ENCODE data around the gene PLPP1.

PLPP1 gene

GRCh38 chr5:55383254-55383653 is 151.5 kb downstream of the PLPP1 start:
- no peak overlapping the region for H3K4me3 ChIP-seq (ENCODE audit: low read length)
- no peaks in the 10 kb centered on the region for H4K20me1 ChIP-seq (ENCODE audit: control insufficient read depth, insufficient read depth, low read depth, low read length)
- no peak overlapping the region for H3K27ac ChIP-seq (ENCODE audit: low read depth, low read length)
- H3K9me3 ChIP-seq (ENCODE audit: control insufficient read depth, insufficient read depth, low read length), result no peaks in the 10 kb centered on the region
- 0 out of 2 replicates have a peak, but pooled peaks cover 2% of the 10 kb centered on the region for H3F3A ChIP-seq (ENCODE audit: control insufficient read depth, insufficient read depth)
- no peaks in the 10 kb centered on the region for H3K9me2 ChIP-seq (replicated peaks; ENCODE audit: control insufficient read depth, low read length)
- H3K36me3 ChIP-seq (ENCODE audit: control insufficient read depth, low read length), result peaks cover 78% of the 10 kb centered on the region
- TF ChIP-seq CTCF (IDR thresholded peaks at IDR 0.05; ENCODE audit: low read depth, low read length, poor library complexity, severe bottlenecking), result no peak
- no peak for TF ChIP-seq EZH2phosphoT487 (IDR thresholded peaks at IDR 0.05; ENCODE audit: borderline replicate concordance, low read length)
- H3K79me2 ChIP-seq (ENCODE audit: control insufficient read depth, low read length), result peaks cover 2% of the 10 kb centered on the region; the same call in 1 of the 2 replicates
- no peaks in the 10 kb centered on the region for H3K27me3 ChIP-seq (ENCODE audit: control insufficient read depth, low read length)
- H3K4me2 ChIP-seq (ENCODE audit: low read length), result no peak overlapping the region
- no peaks in the 10 kb centered on the region for H3K4me1 ChIP-seq (ENCODE audit: control insufficient read depth, low read length)

GRCh38 chr5:55377810-55378209 is 157.0 kb downstream of the PLPP1 start:
- Histone ChIP-seq H3K79me2 (ENCODE audit: control insufficient read depth, low read length) (peaks cover 2% of the 10 kb centered on the region; the same call in 1 of the 2 replicates), H3K9me3 (ENCODE audit: control insufficient read depth, insufficient read depth, low read length) (no peaks in the 10 kb centered on the region), H3K36me3 (ENCODE audit: control insufficient read depth, low read length) (peaks cover 55% of the 10 kb centered on the region), H3K4me2 (ENCODE audit: low read length) (no peak overlapping the region), H3K9me2 (replicated peaks; ENCODE audit: control insufficient read depth, low read length) (no peaks in the 10 kb centered on the region), H4K20me1 (ENCODE audit: control insufficient read depth, insufficient read depth, low read depth, low read length) (no peaks in the 10 kb centered on the region), H3K4me3 (ENCODE audit: low read length) (no peak overlapping the region), H3K27ac (ENCODE audit: low read depth, low read length) (no peak overlapping the region), H3F3A (ENCODE audit: control insufficient read depth, insufficient read depth) (no peaks in the 10 kb centered on the region), H3K4me1 (ENCODE audit: control insufficient read depth, low read length) (no peaks in the 10 kb centered on the region), H3K27me3 (ENCODE audit: control insufficient read depth, low read length) (no peaks in the 10 kb centered on the region)
- TF ChIP-seq CTCF (IDR thresholded peaks at IDR 0.05; ENCODE audit: low read depth, low read length, poor library complexity, severe bottlenecking), result no peak
- no peak for TF ChIP-seq EZH2phosphoT487 (IDR thresholded peaks at IDR 0.05; ENCODE audit: borderline replicate concordance, low read length)
